Measurements from ENCODE around the gene SAMMSON.

SAMMSON gene

DNA sequence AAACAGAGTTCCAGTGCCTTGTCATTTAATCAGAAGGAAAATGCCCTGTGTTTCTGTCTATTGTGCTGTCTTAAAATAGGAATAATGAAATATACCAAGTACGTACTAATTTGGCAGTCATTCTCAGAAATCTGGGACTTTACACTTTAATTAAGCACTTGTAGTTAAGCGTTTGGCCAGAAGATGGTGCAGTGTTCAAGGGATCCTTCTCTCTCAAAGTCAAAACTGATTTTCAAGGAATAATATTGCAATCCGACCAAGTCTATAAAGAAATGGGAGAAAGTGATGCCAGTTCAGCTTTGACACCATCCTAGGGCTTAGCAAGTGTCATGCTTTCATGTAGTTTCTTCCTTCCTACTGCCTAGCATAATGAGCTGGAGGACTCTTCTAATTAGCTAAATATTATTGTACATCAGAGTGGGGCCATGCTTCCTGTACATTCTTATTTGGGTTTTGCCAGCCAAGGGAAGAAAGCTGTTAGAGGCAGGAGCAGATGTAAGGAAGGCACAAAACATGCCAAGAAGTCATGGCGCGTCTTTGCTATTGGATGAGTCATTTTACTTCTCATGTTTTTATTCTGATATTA lies 64.8 kb downstream of the SAMMSON start:
- TF ChIP-seq TAF1 (IDR thresholded peaks at IDR 0.05; ENCODE audit: low read depth) (no peak), NFIC (IDR thresholded peaks at IDR 0.05) (no peak), RAD21 (IDR thresholded peaks at IDR 0.05; ENCODE audit: low read depth) (peak; percentile 62)

DNA sequence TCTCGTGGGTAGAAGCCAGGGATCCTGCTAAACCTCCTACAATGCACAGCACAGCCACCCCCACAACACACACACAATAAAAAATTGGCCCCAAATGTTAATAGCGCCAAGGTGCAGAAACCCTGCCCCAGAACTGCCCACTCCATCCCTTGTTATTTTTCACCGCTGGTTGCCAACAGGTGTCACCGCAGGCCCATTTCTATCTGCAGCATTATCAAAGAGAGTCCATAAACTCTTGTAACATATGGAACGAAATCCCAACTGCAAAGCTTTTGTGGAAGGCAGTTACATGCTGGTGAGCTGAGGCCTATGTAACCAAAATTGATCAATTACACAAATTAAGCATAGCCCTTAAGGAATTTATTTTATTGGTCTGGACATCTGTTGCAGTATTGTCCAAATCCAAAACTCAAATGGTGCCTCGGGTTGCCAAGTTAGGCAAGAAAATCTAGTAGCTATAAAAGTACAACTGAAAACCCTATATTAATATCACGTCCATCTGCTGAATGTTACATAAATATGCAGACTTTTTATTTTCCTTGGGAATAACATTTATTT lies 66.2 kb downstream of the SAMMSON start:
- TF ChIP-seq RAD21 (IDR thresholded peaks at IDR 0.05; ENCODE audit: low read depth) (peak; percentile 38; the same call in 1 of the 2 replicates), TEAD4 (IDR thresholded peaks at IDR 0.05) (no peak), EGR1 (IDR thresholded peaks at IDR 0.05) (no peak), TCF12 (IDR thresholded peaks at IDR 0.05; ENCODE audit: low read depth) (no peak)
- TF ChIP-seq, protein P1, sequence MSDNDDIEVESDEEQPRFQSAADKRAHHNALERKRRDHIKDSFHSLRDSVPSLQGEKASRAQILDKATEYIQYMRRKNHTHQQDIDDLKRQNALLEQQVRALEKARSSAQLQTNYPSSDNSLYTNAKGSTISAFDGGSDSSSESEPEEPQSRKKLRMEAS (IDR thresholded peaks at IDR 0.05) = no peak
- TF ChIP-seq, protein P2, sequence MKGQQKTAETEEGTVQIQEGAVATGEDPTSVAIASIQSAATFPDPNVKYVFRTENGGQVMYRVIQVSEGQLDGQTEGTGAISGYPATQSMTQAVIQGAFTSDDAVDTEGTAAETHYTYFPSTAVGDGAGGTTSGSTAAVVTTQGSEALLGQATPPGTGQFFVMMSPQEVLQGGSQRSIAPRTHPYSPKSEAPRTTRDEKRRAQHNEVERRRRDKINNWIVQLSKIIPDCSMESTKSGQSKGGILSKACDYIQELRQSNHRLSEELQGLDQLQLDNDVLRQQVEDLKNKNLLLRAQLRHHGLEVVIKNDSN (IDR thresholded peaks at IDR 0.05) = no peak

DNA sequence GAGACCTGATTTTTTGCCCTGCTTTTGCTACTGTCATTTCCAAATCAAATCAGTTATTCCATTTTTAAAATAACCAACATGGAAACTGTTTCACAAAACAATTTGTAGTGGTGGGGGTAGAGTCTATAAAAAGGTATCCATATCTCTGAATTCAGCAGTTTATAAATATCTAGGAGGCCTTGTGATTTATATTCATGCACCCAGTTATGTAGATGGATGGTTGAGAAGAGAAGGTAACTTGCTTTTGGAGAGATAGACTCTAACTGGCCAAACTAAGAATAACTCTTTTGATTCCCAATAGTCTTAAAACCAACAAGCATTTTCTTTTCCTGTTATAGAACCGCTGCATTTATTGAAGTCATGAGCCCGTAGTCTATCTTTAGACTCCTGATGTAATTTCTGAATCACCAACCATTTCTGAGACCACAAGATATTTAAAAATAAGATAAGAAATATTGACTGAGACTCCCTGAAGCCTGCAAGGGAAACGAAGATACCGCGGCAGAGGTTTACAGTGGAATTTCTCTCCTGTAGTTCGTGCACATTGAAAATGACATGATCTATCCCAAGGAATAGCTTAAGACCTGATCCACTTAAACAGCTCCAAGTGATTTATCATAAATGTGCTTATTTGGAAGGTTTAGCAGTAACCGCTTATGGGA lies 68.5 kb downstream of the SAMMSON start:
- no peak for TF ChIP-seq TAF1 (IDR thresholded peaks at IDR 0.05; ENCODE audit: low read depth)
- no peak for TF ChIP-seq TEAD4 (IDR thresholded peaks at IDR 0.05)
- TF ChIP-seq, protein P2 (IDR thresholded peaks at IDR 0.05) = no peak
- TF ChIP-seq EP300 (IDR thresholded peaks at IDR 0.05; ENCODE audit: borderline replicate concordance) = no peak
- TF ChIP-seq EGR1 (IDR thresholded peaks at IDR 0.05) = no peak
- TF ChIP-seq TCF12 (IDR thresholded peaks at IDR 0.05; ENCODE audit: low read depth) = no peak
- no peak for TF ChIP-seq CREB1 (IDR thresholded peaks at IDR 0.05; ENCODE audit: low read depth)
- no peak for TF ChIP-seq FOXM1 (IDR thresholded peaks at IDR 0.05; ENCODE audit: borderline replicate concordance, low read depth)
- TF ChIP-seq, protein P3, sequence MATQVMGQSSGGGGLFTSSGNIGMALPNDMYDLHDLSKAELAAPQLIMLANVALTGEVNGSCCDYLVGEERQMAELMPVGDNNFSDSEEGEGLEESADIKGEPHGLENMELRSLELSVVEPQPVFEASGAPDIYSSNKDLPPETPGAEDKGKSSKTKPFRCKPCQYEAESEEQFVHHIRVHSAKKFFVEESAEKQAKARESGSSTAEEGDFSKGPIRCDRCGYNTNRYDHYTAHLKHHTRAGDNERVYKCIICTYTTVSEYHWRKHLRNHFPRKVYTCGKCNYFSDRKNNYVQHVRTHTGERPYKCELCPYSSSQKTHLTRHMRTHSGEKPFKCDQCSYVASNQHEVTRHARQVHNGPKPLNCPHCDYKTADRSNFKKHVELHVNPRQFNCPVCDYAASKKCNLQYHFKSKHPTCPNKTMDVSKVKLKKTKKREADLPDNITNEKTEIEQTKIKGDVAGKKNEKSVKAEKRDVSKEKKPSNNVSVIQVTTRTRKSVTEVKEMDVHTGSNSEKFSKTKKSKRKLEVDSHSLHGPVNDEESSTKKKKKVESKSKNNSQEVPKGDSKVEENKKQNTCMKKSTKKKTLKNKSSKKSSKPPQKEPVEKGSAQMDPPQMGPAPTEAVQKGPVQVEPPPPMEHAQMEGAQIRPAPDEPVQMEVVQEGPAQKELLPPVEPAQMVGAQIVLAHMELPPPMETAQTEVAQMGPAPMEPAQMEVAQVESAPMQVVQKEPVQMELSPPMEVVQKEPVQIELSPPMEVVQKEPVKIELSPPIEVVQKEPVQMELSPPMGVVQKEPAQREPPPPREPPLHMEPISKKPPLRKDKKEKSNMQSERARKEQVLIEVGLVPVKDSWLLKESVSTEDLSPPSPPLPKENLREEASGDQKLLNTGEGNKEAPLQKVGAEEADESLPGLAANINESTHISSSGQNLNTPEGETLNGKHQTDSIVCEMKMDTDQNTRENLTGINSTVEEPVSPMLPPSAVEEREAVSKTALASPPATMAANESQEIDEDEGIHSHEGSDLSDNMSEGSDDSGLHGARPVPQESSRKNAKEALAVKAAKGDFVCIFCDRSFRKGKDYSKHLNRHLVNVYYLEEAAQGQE (IDR thresholded peaks at IDR 0.05; ENCODE audit: low read depth) = no peak
- TF ChIP-seq, protein P1 (IDR thresholded peaks at IDR 0.05) = no peak
- TF ChIP-seq RAD21 (IDR thresholded peaks at IDR 0.05; ENCODE audit: low read depth) = no peak

DNA sequence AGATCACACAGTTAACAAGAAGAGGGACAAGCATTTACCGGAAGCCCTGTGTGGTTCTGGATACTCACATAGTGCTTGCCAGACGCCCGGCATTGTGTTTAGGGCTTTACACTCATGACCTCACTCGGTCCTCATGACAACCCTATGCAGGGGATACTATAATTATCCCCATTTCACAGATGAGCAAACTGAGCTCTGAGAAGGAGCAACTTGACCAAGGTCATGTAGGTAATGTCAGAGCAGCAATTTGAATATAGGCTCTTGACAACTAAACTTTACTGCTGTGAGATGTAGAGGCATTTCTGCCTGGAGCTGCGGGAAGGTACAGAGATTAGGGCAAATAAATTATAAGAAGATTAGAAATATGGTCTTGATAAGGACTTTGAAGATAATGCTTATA lies 70.0 kb downstream of the SAMMSON start:
- no peak for TF ChIP-seq RAD21 (IDR thresholded peaks at IDR 0.05; ENCODE audit: low read depth)
- TF ChIP-seq, protein P2 (IDR thresholded peaks at IDR 0.05) = no peak
- TF ChIP-seq, protein P1 (IDR thresholded peaks at IDR 0.05) = no peak
- no peak for TF ChIP-seq EGR1 (IDR thresholded peaks at IDR 0.05)
- no peak for TF ChIP-seq CEBPB (IDR thresholded peaks at IDR 0.05)
- no peak for TF ChIP-seq TCF12 (IDR thresholded peaks at IDR 0.05; ENCODE audit: low read depth)
- TF ChIP-seq, protein P3 (IDR thresholded peaks at IDR 0.05; ENCODE audit: low read depth) = no peak
- no peak for TF ChIP-seq NFIC (IDR thresholded peaks at IDR 0.05)
- no peak for TF ChIP-seq ZBTB7A (IDR thresholded peaks at IDR 0.05; ENCODE audit: low read depth)
- TF ChIP-seq TEAD4 (IDR thresholded peaks at IDR 0.05) = no peak
- TF ChIP-seq EP300 (IDR thresholded peaks at IDR 0.05; ENCODE audit: borderline replicate concordance) = no peak
- no peak for TF ChIP-seq CREB1 (IDR thresholded peaks at IDR 0.05; ENCODE audit: low read depth)
- no peak for TF ChIP-seq FOXM1 (IDR thresholded peaks at IDR 0.05; ENCODE audit: borderline replicate concordance, low read depth)
- no peak for TF ChIP-seq YY1 (IDR thresholded peaks at IDR 0.05; ENCODE audit: low read depth)
- no peak for TF ChIP-seq TAF1 (IDR thresholded peaks at IDR 0.05; ENCODE audit: low read depth)

DNA sequence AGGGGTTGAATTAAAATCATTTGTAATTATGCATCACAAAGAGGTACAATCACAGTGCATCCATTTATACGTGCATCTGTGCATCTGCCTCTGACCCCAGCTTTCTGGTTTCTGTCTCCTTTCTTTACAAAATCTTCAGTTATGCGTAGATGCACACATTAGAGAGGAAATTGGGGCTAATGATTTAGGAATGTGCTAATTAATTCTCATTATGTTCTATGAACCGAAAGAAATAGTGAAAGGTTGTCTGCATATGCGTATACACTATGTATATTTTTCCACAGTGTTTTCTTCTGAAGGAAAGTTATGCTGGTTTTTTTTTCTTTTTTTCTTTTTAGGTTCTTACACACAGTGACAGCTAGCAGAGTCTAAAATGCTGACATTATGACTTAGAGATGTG lies 71.6 kb downstream of the SAMMSON start:
- TF ChIP-seq, protein P1 (IDR thresholded peaks at IDR 0.05) = no peak
- no peak for TF ChIP-seq TAF1 (IDR thresholded peaks at IDR 0.05; ENCODE audit: low read depth)
- no peak for TF ChIP-seq TEAD4 (IDR thresholded peaks at IDR 0.05)
- TF ChIP-seq FOXM1 (IDR thresholded peaks at IDR 0.05; ENCODE audit: borderline replicate concordance, low read depth) = no peak
- no peak for TF ChIP-seq RAD21 (IDR thresholded peaks at IDR 0.05; ENCODE audit: low read depth)
- no peak for TF ChIP-seq EP300 (IDR thresholded peaks at IDR 0.05; ENCODE audit: borderline replicate concordance)
- no peak for TF ChIP-seq TCF12 (IDR thresholded peaks at IDR 0.05; ENCODE audit: low read depth)
- no peak for TF ChIP-seq CREB1 (IDR thresholded peaks at IDR 0.05; ENCODE audit: low read depth)
- TF ChIP-seq NFIC (IDR thresholded peaks at IDR 0.05) = no peak
- TF ChIP-seq YY1 (IDR thresholded peaks at IDR 0.05; ENCODE audit: low read depth) = no peak
- TF ChIP-seq CEBPB (IDR thresholded peaks at IDR 0.05) = no peak
- TF ChIP-seq, protein P2 (IDR thresholded peaks at IDR 0.05) = no peak
- TF ChIP-seq ZBTB7A (IDR thresholded peaks at IDR 0.05; ENCODE audit: low read depth) = no peak
- TF ChIP-seq EGR1 (IDR thresholded peaks at IDR 0.05) = no peak
- TF ChIP-seq, protein P3 (IDR thresholded peaks at IDR 0.05; ENCODE audit: low read depth) = no peak

Data from Ishikawa (cell line).